Heart left ventricle (tissue), 16 donors: ENCODE results near the gene ZMYND15. TPM values are rescaled to one million over a fixed set of nuclear protein-coding genes. Genes with fewer than 3 reads are reported as not detected.

ENCODE experiments used
- ATAC-seq, 4 donors: fragments of 200-7000 bp; cut with Tn5 transposase; one replicate each; pipeline ENCODE4 v1.9.1; 2020 to 2022; ENCODE audit warnings: moderate library complexity in 4 of 4, mild to moderate bottlenecking in 3 of 4, moderate number of reproducible peaks in 1 of 4
- DNase-seq, 5 donors: peaks; one replicate each; pipeline ENCODE4 v3.0.0-alpha.2; 2020
- H3K27ac ChIP-seq, 12 donors: fragments of 200-600 bp; sonication (generic) in 4 of 12; one replicate each; pipeline versions ENCODE4 v1.5.0 to v1.8.0; 2016 to 2022; ENCODE audit warnings: mild to moderate bottlenecking in 2 of 12
- H3K27me3 ChIP-seq, 9 donors: fragments of 200-600 bp; sonication (generic) in 2 of 9; one replicate each; pipeline versions ENCODE4 v1.5.1 to v1.8.0; 2016 to 2022; ENCODE audit warnings: mild to moderate bottlenecking in 3 of 9
- H3K36me3 ChIP-seq, 9 donors: fragments of 200-600 bp; sonication (generic) in 2 of 9; one replicate each; pipeline versions ENCODE4 v1.5.0 to v1.8.0; 2018 to 2022; ENCODE audit warnings: mild to moderate bottlenecking in 2 of 9
- H3K4me1 ChIP-seq, 12 donors: fragments of 200-600 bp; sonication (generic) in 4 of 12; one replicate each; pipeline versions ENCODE4 v1.5.0 to v1.8.0; 2016 to 2022; ENCODE audit warnings: mild to moderate bottlenecking in 3 of 12
- H3K4me3 ChIP-seq, 12 donors: fragments of 200-600 bp; sonication (generic) in 4 of 12; one replicate each; pipeline versions ENCODE4 v1.5.0 to v1.8.0; 2017 to 2022; ENCODE audit warnings: mild to moderate bottlenecking in 9 of 12, moderate library complexity in 4 of 12
- H3K9me3 ChIP-seq, 12 donors: fragments of 200-600 bp; sonication (generic) in 4 of 12; one replicate each; pipeline versions ENCODE4 v1.5.0 to v1.8.0; 2016 to 2022; ENCODE audit warnings: mild to moderate bottlenecking in 1 of 12
- CTCF ChIP-seq, 12 donors: fragments of 200-600 bp; sonication (generic) in 4 of 12; IDR thresholded peaks; one replicate each; pipeline versions ENCODE4 v1.5.0 to v1.8.0; 2018 to 2022; ENCODE audit warnings: antibody characterized with exemption in 12 of 12, mild to moderate bottlenecking in 5 of 12
- POLR2A ChIP-seq, 2 donors: fragments of 450-650 bp; IDR thresholded peaks; one replicate each; pipeline ENCODE4 v1.6.1; 2017; ENCODE audit warnings: antibody characterized with exemption in 2 of 2, mild to moderate bottlenecking in 2 of 2, moderate library complexity in 2 of 2
- WGBS, 4 donors: extraction: QIAGEN DNeasy Blood & Tissue Kit in 2 of 4; methylation state at CpG; one replicate each; pipeline versions ENCODE4 v1.1.5 to v1.1.7; 2013 to 2018; 5-methylcytosine and 5-hydroxymethylcytosine counted together
- intact Hi-C, 10 donors: fragments of 100-400 bp; cut with DNase I; formaldehyde crosslinking; loops; one replicate each; pipeline versions ENCODE4 v1.11.1 to v1.14.2; 2022
- polyA plus RNA-seq, 2 donors: library from polyadenylated mRNA; stranded (reverse); fragments of 200-250 nt; gene quantifications; one replicate each; pipeline ENCODE4 v1.2.3, GENCODE V29; 2013
- total RNA-seq, 9 donors: library from RNA; depleted of rRNA in 2 of 9; stranded (reverse); fragments of >200 nt in 2 of 9; fragmentation: NEBNext Ultra II Directional in 3 of 9; extraction: Animal tissue kit (Norgen Biotek cat#: 25700) in 3 of 9; gene quantifications; one replicate each; pipeline versions ENCODE4 v1.1.0 to v1.2.4, GENCODE V29; 2016 to 2023
- donor health status: ischemic (EF 13 %, LVEDD 7.1; RV severe dilation, severe dysfunction).
- donor health status: healthy with polysubstance abuse.
- donor health status: DM: no; HTN: yes; CAD: no.
- donor health status: DM: no; HTN: no; CAD: no.
- donor health status: ischemic (EF 25% LVEDD 6.9; RV normal size, moderate dysfunction).
- donor health status: ischemic (EF 25% LVEDD 5.7; RV mildly dilated, moderate dysfunction).
- donor health status: healthy.
- donor health status: DM: yes; HTN: yes; CAD: no.
- donor health status: ischemic (EF 35%, LVEDD 5.7; RV mildly dilated, moderate dysfunction).
- donor health status: nonischemic (EF 11% LVEDD 7.7; RV severe dilation, severe dysfunction).
- donor health status: DM: yes; HTN: yes; CAD: no.
- donor health status: PGD.
- donor health status: ischemic (EF 29% LVEDD 5.4; RV normal size, mild dysfunction).
- donor health status: nonischemic (EF 23%, LVEDD 6.1; RV moderate dilation, normal function).

Gene ZMYND15
- total and polyA plus RNA-seq, 11 donors, result 0.14 to 2.9 (median 0.36) TPM; not detected in 3

GRCh38 chr17:4720787-4721186 lies 18.8 kb upstream of the ZMYND15 start:
- no peak for DNase-seq

GRCh38 chr17:4721203-4722135 lies 18.2 kb upstream of the ZMYND15 start:
- H3K27ac ChIP-seq, result peak overlapping the region in 10 of 12 donors; percentile 17 to 84 (median 51)
- peaks cover 0 to 51% (median 8%) of the 10 kb centered on the region in 9 donors for H3K36me3 ChIP-seq
- peaks cover 0 to 22% (median 1%) of the 10 kb centered on the region in 12 donors for H3K4me1 ChIP-seq
- H3K27me3 ChIP-seq, result no peaks in the 10 kb centered on the region
- intact Hi-C loops, result no loop called here
- no peak overlapping the region for H3K4me3 ChIP-seq
- no peak for TF ChIP-seq CTCF (IDR thresholded peaks at IDR 0.05)
- no peak for TF ChIP-seq POLR2A (IDR thresholded peaks at IDR 0.05)
- WGBS, 4 donors, result 51 to 60% (median 58%) methylated on average over 14 to 20 of the region's 20 CpGs
- peak in 1 of 5 donors; percentile 41 for DNase-seq
- H3K9me3 ChIP-seq, result no peaks in the 10 kb centered on the region
- peak; percentile 40 to 79 (median 64) for ATAC-seq

More at GRCh38 chr17:4720787-4721186, 18.8 kb upstream of the ZMYND15 start:
- intact Hi-C loops, result no loop called here
- Histone ChIP-seq H3K9me3 (no peaks in the 10 kb centered on the region), H3K27me3 (no peaks in the 10 kb centered on the region), H3K4me3 (no peak overlapping the region), H3K27ac (peak overlapping the region in 6 of 12 donors; percentile 28 to 84 (median 52)), H3K36me3 (peaks cover 0 to 58% (median 8%) of the 10 kb centered on the region in 9 donors), H3K4me1 (peaks cover 0 to 22% (median 1%) of the 10 kb centered on the region in 12 donors)
- no peak for ATAC-seq
- 86 to 92% (median 90%) methylated on average over 7 of the region's 7 CpGs for WGBS, 4 donors
- TF ChIP-seq POLR2A (IDR thresholded peaks at IDR 0.05) (no peak), CTCF (IDR thresholded peaks at IDR 0.05) (no peak)

- ATAC-seq, result no peak
- H3K9me3 ChIP-seq, result no peaks in the 10 kb centered on the region
- WGBS, 4 donors, result 86 to 90% (median 89%) methylated on average over 16 of the region's 16 CpGs
These were observed 16.9 kb upstream of the ZMYND15 start for GRCh38 chr17:4722678-4723240.

More at GRCh38 chr17:4722678-4723240, 16.9 kb upstream of the ZMYND15 start:
- H3K36me3 ChIP-seq, result peaks cover 0 to 38% (median 2%) of the 10 kb centered on the region in 9 donors
- H3K27me3 ChIP-seq, result no peaks in the 10 kb centered on the region
- no peak for DNase-seq
- peaks cover 0 to 22% (median 1%) of the 10 kb centered on the region in 12 donors for H3K4me1 ChIP-seq
- no peak overlapping the region for H3K27ac ChIP-seq
- TF ChIP-seq CTCF (IDR thresholded peaks at IDR 0.05), result no peak
- no peak for TF ChIP-seq POLR2A (IDR thresholded peaks at IDR 0.05)
- intact Hi-C loops, result no loop called here
- no peak overlapping the region for H3K4me3 ChIP-seq
